Stimulated activated CD4-positive, alpha-beta T cell treated with anti-CD3 and anti-CD28 coated beads, Interleukin-4, amount 100 ng/mL, for 1 hour (primary cell): Measurements from ENCODE around the gene SLC25A23.
"Not testable (repeated sequence)": the region's sequence is repeated elsewhere in the genome, so short reads cannot be mapped to it uniquely, and the experiment has no call there.

ENCODE experiments used
- DNase-seq: peaks from one replicate; pipeline ENCODE4 v3.0.0-alpha.2; 2020

The SLC25A23 gene

GRCh38 chr19:6459262-6460098, at the start of gene SLC25A23:
TSS of gene SLC25A23 (minus strand) at chr19:6459792. CDS start at chr19:6459628, 164 bp downstream.
- peak; percentile 65 for DNase-seq

GRCh38 chr19:6508028-6508771, 48.6 kb upstream of the SLC25A23 start:
- DNase-seq, result not testable (repeated sequence)

GRCh38 chr19:6503407-6504201, 44.0 kb upstream of the SLC25A23 start:
- DNase-seq, result no peak

GRCh38 chr19:6501740-6502648, 42.4 kb upstream of the SLC25A23 start, which contains the start of gene TUBB4A:
TSS of gene TUBB4A (minus strand) at chr19:6502309. CDS start at chr19:6502212, 97 bp downstream.
- DNase-seq, result peak; percentile 55

GRCh38 chr19:6500837-6501739, 41.5 kb upstream of the SLC25A23 start:
- no peak for DNase-seq

GRCh38 chr19:6499052-6499790, 39.6 kb upstream of the SLC25A23 start:
- no peak for DNase-seq

- no peak for DNase-seq
Observed at GRCh38 chr19:6498294-6499036, 38.9 kb upstream of the SLC25A23 start.

- no peak for DNase-seq
Observed at GRCh38 chr19:6495947-6496346, 36.4 kb upstream of the SLC25A23 start.

- DNase-seq, result no peak
Observed at GRCh38 chr19:6494438-6495036, 34.9 kb upstream of the SLC25A23 start.

- DNase-seq, result no peak
Observed at GRCh38 chr19:6491802-6492592, 32.4 kb upstream of the SLC25A23 start.

- no peak for DNase-seq
Observed at GRCh38 chr19:6490134-6490533, 30.5 kb upstream of the SLC25A23 start.

- DNase-seq, result no peak
Observed at GRCh38 chr19:6489278-6490061, 29.9 kb upstream of the SLC25A23 start.

- DNase-seq, result no peak
Observed at GRCh38 chr19:6484831-6485230, 25.2 kb upstream of the SLC25A23 start.

GRCh38 chr19:6484230-6484629, 24.6 kb upstream of the SLC25A23 start:
- no peak for DNase-seq

GRCh38 chr19:6483235-6483634, 23.6 kb upstream of the SLC25A23 start:
- no peak for DNase-seq

- DNase-seq, result no peak
Observed at GRCh38 chr19:6482343-6482686, 22.7 kb upstream of the SLC25A23 start.
